Pancreas (tissue), 10 donors: ENCODE results near the gene MACROD1. TPM values are rescaled to one million over a fixed set of nuclear protein-coding genes. Genes with fewer than 3 reads are reported as not detected.
A peak's percentile ranks its signal among the peaks of the same experiment; 100 is the strongest.

ENCODE experiments used
- ATAC-seq, 4 donors: fragments of 200-7000 bp; cut with Tn5 transposase; one replicate each; pipeline versions ENCODE4 v1.8.0 to v1.9.1; 2020; ENCODE audit warnings: mild to moderate bottlenecking in 4 of 4, moderate library complexity in 4 of 4
- DNase-seq, 6 donors: peaks; one replicate each; pipeline ENCODE4 v3.0.0-alpha.2; 2020
- FAIRE-seq: peaks from 2 replicates; lab custom pipeline; 2012; peaks lifted over from hg19 to GRCh38; lab: Jason Lieb, UNC
- H3K27ac ChIP-seq, 4 donors: fragments of 200-600 bp; sonication (generic); 1 replicate in 3 of 4; 2 replicates in 1 of 4; pipeline versions ENCODE4 v1.5.0 to v1.8.0; 2020
- H3K27me3 ChIP-seq, 4 donors: fragments of 200-600 bp; one replicate each; pipeline ENCODE4 v1.8.0; 2021
- H3K36me3 ChIP-seq, 3 donors: fragments of 200-600 bp; sonication (generic) in 1 of 3; one replicate each; pipeline versions ENCODE4 v1.5.0 to v1.8.0; 2020 to 2021
- H3K4me1 ChIP-seq, 3 donors: fragments of 200-600 bp; one replicate each; pipeline ENCODE4 v1.8.0; 2021
- H3K4me3 ChIP-seq, 4 donors: fragments of 200-600 bp; sonication (generic) in 2 of 4; one replicate each; pipeline versions ENCODE4 v1.5.0 to v1.8.0; 2020 to 2021
- H3K9me3 ChIP-seq, 4 donors: fragments of 200-600 bp; one replicate each; pipeline ENCODE4 v1.8.0; 2021
- WGBS, 2 donors: extraction: QIAGEN DNeasy Blood & Tissue Kit; methylation state at CpG; one replicate each; pipeline ENCODE4 v1.1.7; 2013; 5-methylcytosine and 5-hydroxymethylcytosine counted together
- intact Hi-C, 3 donors: fragments of 100-400 bp; cut with DNase I; formaldehyde crosslinking; loops; one replicate each; pipeline versions ENCODE4 v1.11.1 to v1.14.2; 2022
- polyA plus RNA-seq, 2 donors: library from polyadenylated mRNA; stranded (reverse); fragments of 200-250 nt; gene quantifications; one replicate each; pipeline ENCODE4 v1.2.3, GENCODE V29; 2013
- total RNA-seq, 6 donors: library from RNA; stranded (reverse); fragmentation: NEBNext Ultra II Directional in 4 of 6; extraction: Animal tissue kit (Norgen Biotek cat#: 25700) in 4 of 6; gene quantifications; one replicate each; pipeline versions ENCODE4 v1.2.1 to v1.2.4, GENCODE V29; 2021 to 2023
- TF ChIP-seq, protein P1 (sequence below), 4 donors: fragments of 200-600 bp; sonication (generic) in 3 of 4; IDR thresholded peaks; one replicate each; pipeline versions ENCODE4 v1.5.0 to v1.8.0; 2021; ENCODE audit warnings: antibody characterized with exemption in 4 of 4
- donor health status: healthy with polysubstance abuse.
- donor health status: DM: no; HTN: no; CAD: no; lungs with moderate emphysema.
- donor health status: DM: no; HTN: no; CAD: no.
- donor health status: control.
- donor health status: control.
- donor health status: Bipolar disorder and iron deficiency.
- donor health status: DM: yes; HTN: yes; CAD: no.
- donor health status: DM: no; HTN: no; CAD: no.
- donor health status: DM: no; HTN: no; CAD: no.
- donor health status: DM: yes; HTN: yes; CAD: no.

Gene MACROD1
- total and polyA plus RNA-seq, 8 donors, result 26.0 to 126 (median 34.8) TPM

DNA sequence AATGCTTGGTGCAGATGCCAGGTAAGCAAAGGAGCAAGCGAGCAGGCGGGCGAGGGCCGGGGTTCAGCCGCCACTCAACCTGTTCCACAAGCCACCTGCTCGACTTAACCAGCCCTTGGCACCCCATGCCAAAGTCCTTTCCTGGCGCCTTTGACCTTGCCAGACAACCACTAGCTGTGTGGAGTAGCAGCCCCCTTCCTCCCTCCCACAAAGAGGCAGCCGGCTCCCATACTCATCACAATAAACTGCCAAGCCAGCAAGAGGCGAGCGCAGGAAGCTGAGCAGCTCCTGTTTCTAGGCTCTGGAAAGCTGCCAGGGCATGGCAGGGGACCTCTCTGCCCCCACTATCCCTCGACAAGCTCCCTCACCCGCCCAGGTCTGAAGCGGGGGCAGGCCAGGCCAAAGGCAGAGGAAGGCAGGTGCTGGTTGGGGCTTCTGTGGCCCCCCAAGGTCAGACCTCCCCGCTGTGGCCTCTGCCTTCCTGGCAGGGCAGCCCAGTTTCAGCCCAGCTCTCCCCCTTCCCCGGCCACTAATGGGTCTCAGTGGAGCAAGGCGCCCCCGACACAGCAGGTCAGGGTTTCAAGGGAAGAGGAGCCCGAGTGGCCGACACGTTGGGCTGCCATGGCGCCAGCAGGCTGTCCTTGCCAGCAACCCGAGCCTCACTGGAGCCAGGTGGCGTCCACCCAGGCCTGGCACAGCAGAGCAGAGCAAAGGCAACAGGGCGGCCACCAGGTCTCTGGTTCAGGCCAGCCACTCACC lies 15.3 kb downstream of the MACROD1 start:
- Histone ChIP-seq H3K27me3 (no peaks in the 10 kb centered on the region), H3K27ac (peak overlapping the region; percentile 27 to 62 (median 48)), H3K4me3 (no peak overlapping the region), H3K9me3 (no peaks in the 10 kb centered on the region), H3K36me3 (no peaks in the 10 kb centered on the region), H3K4me1 (peaks cover 14 to 19% (median 18%) of the 10 kb centered on the region in 3 donors)
- ATAC-seq (peak; percentile 63 to 76 (median 70)), FAIRE-seq (no peak), DNase-seq (peak; percentile 63 to 95 (median 78))
- 29 to 35% methylated on average over 24 of the region's 24 CpGs for WGBS, 2 donors
- intact Hi-C loops, result loop anchor here in 2 of 3 donors (5.0 to 10.0 kb wide), 2 partner anchors 148 to 326 kb away; no protein-coding TSS in a partner anchor
- TF ChIP-seq, protein P1, sequence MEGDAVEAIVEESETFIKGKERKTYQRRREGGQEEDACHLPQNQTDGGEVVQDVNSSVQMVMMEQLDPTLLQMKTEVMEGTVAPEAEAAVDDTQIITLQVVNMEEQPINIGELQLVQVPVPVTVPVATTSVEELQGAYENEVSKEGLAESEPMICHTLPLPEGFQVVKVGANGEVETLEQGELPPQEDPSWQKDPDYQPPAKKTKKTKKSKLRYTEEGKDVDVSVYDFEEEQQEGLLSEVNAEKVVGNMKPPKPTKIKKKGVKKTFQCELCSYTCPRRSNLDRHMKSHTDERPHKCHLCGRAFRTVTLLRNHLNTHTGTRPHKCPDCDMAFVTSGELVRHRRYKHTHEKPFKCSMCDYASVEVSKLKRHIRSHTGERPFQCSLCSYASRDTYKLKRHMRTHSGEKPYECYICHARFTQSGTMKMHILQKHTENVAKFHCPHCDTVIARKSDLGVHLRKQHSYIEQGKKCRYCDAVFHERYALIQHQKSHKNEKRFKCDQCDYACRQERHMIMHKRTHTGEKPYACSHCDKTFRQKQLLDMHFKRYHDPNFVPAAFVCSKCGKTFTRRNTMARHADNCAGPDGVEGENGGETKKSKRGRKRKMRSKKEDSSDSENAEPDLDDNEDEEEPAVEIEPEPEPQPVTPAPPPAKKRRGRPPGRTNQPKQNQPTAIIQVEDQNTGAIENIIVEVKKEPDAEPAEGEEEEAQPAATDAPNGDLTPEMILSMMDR (IDR thresholded peaks at IDR 0.05), result no peak

DNA sequence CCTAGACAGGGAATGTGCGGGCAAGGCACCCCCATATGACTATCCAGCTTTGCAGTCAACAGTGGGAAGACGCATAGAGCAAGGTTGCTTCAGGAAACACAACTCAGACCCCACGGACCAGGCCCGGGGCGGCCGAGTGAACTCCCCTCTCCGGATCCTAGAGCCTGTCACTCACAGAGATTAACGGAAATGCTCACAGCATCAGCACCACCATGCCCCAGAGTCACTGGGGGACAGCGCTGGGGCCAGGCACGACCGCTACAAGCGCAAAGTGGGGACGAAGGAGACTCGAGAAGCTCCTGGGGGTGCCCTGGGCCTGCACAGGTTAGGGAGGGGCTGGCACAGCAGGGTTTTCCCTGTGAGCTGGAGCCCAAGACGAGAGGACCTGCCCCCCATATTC lies 15.9 kb downstream of the MACROD1 start:
- intact Hi-C loops, result loop anchor here in 2 of 3 donors (5.0 to 10.0 kb wide), 2 partner anchors 148 to 325 kb away; no protein-coding TSS in a partner anchor
- H3K27me3 ChIP-seq, result no peaks in the 10 kb centered on the region
- H3K36me3 ChIP-seq, result no peaks in the 10 kb centered on the region
- H3K4me1 ChIP-seq, result peaks cover 14 to 19% (median 18%) of the 10 kb centered on the region in 3 donors
- TF ChIP-seq, protein P1 (IDR thresholded peaks at IDR 0.05), result no peak
- DNase-seq (peak in 1 of 6 donors; percentile 72), FAIRE-seq (no peak), ATAC-seq (no peak)
- H3K27ac ChIP-seq, result peak overlapping the region in 2 of 4 donors; percentile 58 to 62
- WGBS, 2 donors, result 84% methylated on average over 15 of the region's 15 CpGs
- no peaks in the 10 kb centered on the region for H3K9me3 ChIP-seq
- no peak overlapping the region for H3K4me3 ChIP-seq

DNA sequence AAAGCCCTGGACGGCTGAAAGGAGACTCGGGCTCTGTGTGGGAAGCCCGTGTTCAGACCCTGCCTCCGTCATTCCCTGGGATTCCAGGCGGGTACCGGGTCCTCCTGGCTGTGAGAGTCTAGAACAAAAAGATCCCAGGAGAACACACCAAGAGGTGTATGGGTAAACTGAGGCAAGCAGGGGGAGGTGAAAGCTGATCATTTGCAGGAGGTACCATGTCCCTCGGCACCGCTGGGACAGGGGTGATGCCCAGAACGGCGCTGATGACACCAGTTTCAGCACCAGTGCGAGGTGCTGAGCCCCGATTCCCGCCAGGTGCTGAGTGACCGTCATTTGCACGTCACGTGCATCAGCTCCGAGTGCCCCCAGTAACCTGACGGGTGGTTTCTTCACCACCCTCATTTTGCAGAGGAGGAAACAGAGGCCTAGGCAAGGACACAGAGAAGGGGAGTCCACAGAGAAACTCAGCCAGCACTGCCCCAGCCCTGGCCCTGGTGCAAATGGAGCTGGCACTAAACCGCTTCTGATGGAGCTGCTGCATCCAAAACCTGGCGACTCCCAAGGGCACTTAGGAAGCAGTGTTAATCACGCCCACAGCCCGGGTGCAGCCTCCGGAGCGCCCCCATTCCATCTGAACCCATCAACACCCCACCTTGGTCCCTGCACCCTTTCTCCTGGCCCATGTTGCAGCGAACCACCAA lies 16.8 kb downstream of the MACROD1 start:
- TF ChIP-seq, protein P1 (IDR thresholded peaks at IDR 0.05), result no peak
- ATAC-seq (no peak), FAIRE-seq (no peak), DNase-seq (no peak)
- no peaks in the 10 kb centered on the region for H3K9me3 ChIP-seq
- H3K4me3 ChIP-seq, result no peak overlapping the region
- intact Hi-C loops, result loop anchor here in 1 of 3 donors (10.0 kb wide), 1 partner anchor 324 kb away; no protein-coding TSS in a partner anchor
- H3K36me3 ChIP-seq, result no peaks in the 10 kb centered on the region
- WGBS, 2 donors, result 82 to 83% methylated on average over 25 of the region's 25 CpGs
- H3K4me1 ChIP-seq, result peaks cover 14 to 19% (median 18%) of the 10 kb centered on the region in 3 donors
- H3K27ac ChIP-seq, result no peak overlapping the region
- no peaks in the 10 kb centered on the region for H3K27me3 ChIP-seq

DNA sequence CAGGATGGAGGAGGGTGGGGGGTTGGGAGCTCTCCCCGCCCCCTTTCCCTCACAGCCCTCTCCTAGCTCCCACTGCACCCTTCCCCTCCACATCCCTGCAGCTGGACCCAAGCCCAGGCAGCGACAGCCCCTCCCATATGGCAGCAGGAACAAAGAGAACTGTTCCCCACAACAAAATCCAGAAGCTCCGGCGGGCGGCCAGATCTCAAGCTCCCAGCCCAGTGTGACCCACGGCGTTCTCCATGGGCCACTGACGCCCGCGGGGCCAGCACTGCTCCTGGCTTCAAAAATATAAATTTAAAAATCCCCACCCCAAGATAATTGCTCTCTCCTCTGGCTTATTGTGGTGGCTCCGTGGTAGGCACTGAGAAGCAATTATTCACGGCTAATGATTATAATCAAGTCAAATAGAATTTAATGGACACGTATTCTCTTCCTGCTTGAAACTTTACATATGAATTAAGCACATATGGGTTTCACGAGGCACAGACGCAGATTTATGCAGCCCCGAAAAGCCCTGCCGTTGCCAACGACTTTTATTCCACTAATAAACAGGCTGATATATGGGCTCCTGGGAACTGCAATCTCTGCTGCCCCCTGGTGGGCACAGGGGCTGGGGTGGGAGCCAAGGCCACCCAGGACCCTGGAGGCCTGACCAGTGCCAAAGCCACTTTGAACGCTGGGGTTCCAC lies 17.5 kb downstream of the MACROD1 start:
- no peak overlapping the region for H3K4me3 ChIP-seq
- ATAC-seq (peak; percentile 47 to 76 (median 64)), FAIRE-seq (no peak), DNase-seq (peak; percentile 53 to 93 (median 80))
- no peaks in the 10 kb centered on the region for H3K27me3 ChIP-seq
- H3K27ac ChIP-seq, result no peak overlapping the region
- intact Hi-C loops, result loop anchor here in 1 of 3 donors (10.0 kb wide), 1 partner anchor 324 kb away; no protein-coding TSS in a partner anchor
- TF ChIP-seq, protein P1 (IDR thresholded peaks at IDR 0.05), result peak; percentile 82 to 94 (median 92)
- no peaks in the 10 kb centered on the region for H3K9me3 ChIP-seq
- no peaks in the 10 kb centered on the region for H3K36me3 ChIP-seq
- 17 to 27% methylated on average over 18 to 19 of the region's 19 CpGs for WGBS, 2 donors
- H3K4me1 ChIP-seq, result peaks cover 14 to 19% (median 18%) of the 10 kb centered on the region in 3 donors
